Ovary (tissue), 3 donors: ENCODE results near the gene VIPR2.

Experiments used
- CTCF ChIP-seq, 3 donors: fragments of 450-650 bp in 2 of 3; fragments of 200-600 bp in 1 of 3; IDR thresholded peaks; one replicate each; pipeline versions ENCODE4 v1.5.1 to v1.8.0; 2016 to 2022; ENCODE audit warnings: antibody characterized with exemption in 3 of 3, mild to moderate bottlenecking in 1 of 3
- POLR2A ChIP-seq: fragments of 450-650 bp; IDR thresholded peaks from one replicate; pipeline ENCODE4 v1.6.1; 2017; ENCODE audit warnings: antibody characterized with exemption, mild to moderate bottlenecking, moderate library complexity
- donor health status: DM: no; HTN: no; CAD: no.

GRCh38 chr7:159051916-159052315 lies 92.8 kb downstream of the VIPR2 start:
- TF ChIP-seq CTCF (IDR thresholded peaks at IDR 0.05), result no peak
- no peak for TF ChIP-seq POLR2A
